Measurements from ENCODE around the gene PPWD1. TPM values are rescaled to one million over a fixed set of nuclear protein-coding genes. Genes with fewer than 3 reads are reported as not detected.
"Not testable (repeated sequence)": the region's sequence is repeated elsewhere in the genome, so short reads cannot be mapped to it uniquely, and the experiment has no call there.

The PPWD1 gene
- total RNA-seq, 4 donors from 2014 or later: 20.9 to 71.2 (median 28.4) TPM

DNA sequence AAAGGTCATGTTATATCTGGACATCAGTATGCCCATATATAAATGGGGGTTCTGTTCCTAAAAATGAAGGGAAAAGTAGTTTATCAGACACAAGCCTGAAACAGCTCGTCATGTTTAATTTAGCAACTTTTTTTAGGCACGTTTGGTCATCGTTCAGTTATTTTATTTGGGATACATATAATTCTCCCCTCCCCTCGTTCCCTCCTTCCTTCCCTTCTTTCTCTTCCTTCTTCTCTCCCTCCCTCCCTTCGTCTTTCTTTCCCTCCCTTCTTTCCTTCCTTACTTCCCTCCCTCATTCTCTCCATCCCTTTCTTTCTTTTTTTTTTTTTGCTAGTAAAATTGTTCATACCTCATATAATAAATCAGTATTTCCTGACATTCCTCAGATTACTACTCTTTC lies 3.4 kb downstream of the PPWD1 start:
- DNase-seq (ENCODE audit: low spot score): no peak
- TF ChIP-seq, protein P1, sequence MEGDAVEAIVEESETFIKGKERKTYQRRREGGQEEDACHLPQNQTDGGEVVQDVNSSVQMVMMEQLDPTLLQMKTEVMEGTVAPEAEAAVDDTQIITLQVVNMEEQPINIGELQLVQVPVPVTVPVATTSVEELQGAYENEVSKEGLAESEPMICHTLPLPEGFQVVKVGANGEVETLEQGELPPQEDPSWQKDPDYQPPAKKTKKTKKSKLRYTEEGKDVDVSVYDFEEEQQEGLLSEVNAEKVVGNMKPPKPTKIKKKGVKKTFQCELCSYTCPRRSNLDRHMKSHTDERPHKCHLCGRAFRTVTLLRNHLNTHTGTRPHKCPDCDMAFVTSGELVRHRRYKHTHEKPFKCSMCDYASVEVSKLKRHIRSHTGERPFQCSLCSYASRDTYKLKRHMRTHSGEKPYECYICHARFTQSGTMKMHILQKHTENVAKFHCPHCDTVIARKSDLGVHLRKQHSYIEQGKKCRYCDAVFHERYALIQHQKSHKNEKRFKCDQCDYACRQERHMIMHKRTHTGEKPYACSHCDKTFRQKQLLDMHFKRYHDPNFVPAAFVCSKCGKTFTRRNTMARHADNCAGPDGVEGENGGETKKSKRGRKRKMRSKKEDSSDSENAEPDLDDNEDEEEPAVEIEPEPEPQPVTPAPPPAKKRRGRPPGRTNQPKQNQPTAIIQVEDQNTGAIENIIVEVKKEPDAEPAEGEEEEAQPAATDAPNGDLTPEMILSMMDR (IDR thresholded peaks at IDR 0.05): no peak
- ATAC-seq (ENCODE audit: low FRiP score): no peak

DNA sequence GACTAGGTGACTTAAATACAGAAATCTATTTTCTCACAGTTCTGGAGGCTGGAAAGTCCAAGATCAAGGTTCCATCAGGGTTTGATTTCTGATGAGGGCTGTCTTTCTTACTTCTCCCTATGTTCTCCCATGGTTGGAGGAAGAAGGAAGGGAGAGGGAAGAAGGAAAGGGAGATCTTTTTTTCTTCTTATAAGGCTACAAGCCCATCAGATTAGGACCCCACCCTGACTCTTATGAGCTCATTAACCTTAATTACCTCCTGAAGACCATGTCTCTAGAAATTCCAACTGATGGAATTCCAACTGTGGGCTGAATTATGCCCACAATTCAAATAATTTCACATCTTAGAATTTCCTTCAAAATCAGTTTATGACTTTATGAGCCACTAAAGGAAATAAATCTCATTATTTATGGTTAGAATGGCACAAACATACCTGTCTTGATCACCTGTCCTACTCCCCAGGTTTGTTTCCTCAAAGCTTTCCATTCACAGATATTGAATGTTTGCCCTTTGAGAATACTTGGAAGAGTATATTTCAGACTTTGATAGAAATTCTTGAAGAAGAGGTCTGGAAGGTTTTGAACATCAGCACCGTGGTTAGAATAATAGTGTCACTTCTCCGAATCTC lies 7.6 kb downstream of the PPWD1 start:
- TF ChIP-seq, protein P1 (IDR thresholded peaks at IDR 0.05): no peak
- no peak for ATAC-seq (ENCODE audit: low FRiP score)

DNA sequence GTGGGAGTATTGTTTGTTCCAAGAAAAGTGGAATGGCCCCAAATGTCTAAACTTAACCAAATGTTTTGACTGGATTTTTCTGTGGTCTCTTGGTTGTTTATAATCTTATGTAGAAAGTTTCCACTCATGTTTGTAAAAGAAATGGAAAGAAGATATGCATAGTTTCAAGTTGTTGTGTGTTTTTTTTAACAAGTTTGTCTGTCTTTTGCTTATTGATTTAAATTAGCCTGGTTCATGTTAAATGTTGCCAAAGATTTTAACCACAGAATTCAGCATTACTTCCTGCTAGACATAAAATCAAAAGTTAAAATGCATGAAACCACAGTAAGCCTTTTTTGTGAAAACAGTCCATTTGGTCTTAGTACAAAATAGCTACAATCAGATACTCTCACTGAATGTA lies 14.0 kb downstream of the PPWD1 start:
- DNase-seq (ENCODE audit: low spot score): no peak
- no peak for ATAC-seq (ENCODE audit: low FRiP score)
- TF ChIP-seq, protein P1 (IDR thresholded peaks at IDR 0.05): no peak

More for the DNA sequence above, 7.6 kb downstream of the PPWD1 start:
- no peak for DNase-seq (ENCODE audit: low spot score)

DNA sequence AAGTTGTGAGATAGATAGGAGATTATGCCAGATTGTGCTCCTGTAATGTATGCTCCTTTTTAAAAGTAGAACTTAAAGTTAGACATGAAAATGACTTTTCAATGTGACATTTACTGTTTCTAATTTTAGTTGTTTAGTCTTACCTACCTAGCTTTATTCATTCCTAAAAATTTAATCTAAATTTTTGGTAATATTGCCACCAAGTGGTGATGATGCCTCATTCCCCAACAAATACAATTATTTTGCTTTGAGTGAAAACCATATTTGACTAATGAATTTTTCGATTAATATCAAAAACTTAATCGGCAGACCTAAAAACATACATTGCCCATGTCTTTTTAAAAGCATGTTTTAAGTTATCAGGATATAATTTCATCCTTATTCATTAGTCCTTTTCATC lies 25.6 kb downstream of the PPWD1 start:
- ATAC-seq (ENCODE audit: low FRiP score): no peak
- DNase-seq (ENCODE audit: low spot score): no peak
- TF ChIP-seq, protein P1 (IDR thresholded peaks at IDR 0.05): no peak

DNA sequence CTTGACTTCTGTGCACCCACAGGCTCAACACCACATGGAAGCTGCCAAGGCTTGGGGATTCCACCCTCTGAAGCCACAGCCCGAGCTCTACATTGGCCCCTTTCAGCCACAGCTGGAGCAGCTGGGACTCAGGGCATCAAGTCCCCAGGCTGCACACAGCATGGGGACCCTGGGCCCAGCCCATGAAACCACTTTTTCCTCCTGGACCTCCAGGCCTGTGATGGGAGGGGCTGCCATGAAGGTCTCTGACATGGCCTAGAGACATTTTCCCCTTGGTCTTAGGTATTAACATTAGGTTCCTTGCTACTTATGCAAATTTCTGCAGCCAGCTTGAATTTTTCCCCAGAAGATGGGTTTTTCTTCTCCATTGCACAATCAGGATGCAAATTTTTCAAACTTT lies 38.7 kb downstream of the PPWD1 start:
- ATAC-seq (ENCODE audit: low FRiP score); DNase-seq (ENCODE audit: low spot score): not testable (repeated sequence)

DNA sequence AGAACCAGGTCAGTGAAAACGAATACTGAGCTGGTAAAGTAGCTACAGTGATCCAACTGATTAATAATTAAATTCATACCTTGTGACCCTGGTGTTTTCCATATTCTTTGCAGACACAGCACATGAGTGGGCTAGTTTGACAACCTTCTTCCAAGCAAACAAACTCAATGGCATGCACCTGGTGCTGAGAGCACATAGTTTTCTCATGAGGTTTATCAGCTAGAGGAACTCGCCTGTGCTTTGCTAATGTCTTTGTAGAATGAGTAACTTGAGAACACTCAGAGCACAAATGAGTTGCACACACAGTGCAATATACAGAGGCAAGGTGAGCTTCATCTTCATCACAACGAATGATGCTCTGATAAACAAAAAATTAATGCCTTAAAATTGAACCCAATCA lies 48.4 kb downstream of the PPWD1 start:
- ATAC-seq (ENCODE audit: low FRiP score) (no peak), DNase-seq (ENCODE audit: low spot score) (no peak)
- TF ChIP-seq, protein P1 (IDR thresholded peaks at IDR 0.05): no peak

DNA sequence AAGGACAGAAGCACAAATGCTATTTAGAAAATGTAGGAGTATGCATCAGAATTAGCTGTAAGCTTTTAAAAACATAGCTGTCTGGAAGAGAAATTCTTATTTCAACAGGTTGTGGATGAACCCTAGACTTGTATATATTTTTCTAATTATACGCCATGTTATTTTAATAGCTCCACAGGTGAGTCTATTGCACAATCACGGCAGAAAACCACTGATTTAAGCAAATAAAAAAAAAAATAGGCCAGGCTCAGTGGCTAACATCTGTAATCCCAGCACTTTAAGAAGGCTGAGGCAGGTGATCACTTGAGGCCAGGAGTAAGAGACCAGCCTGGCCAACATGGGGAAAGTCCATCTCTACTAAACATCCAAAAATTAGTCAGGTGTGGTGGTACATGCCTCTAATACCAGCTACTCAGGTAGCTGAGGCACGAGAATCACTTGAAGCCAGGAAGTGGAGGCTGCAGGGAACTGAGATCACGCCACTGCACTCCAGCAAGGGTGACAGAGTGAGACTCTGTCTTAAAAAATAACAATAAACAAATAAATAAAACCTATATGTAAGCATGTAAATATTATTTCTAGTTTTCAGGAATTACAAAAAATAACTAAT lies 49.3 kb downstream of the PPWD1 start:
- DNase-seq (ENCODE audit: low spot score) (no peak), ATAC-seq (ENCODE audit: low FRiP score) (no peak)
- TF ChIP-seq, protein P1 (IDR thresholded peaks at IDR 0.05): no peak

All from omental fat pad (tissue), 4 donors.